HUES48 (cell line): ENCODE measurements around the gene OSBPL9.
"Not testable (repeated sequence)": the region's sequence is repeated elsewhere in the genome, so short reads cannot be mapped to it uniquely, and the experiment has no call there.

ENCODE experiments used
- H3K27ac ChIP-seq: one replicate; pipeline ENCODE4 v1.7.0; 2013; ENCODE audit warnings: low read depth, low read length, inconsistent platforms
- H3K27me3 ChIP-seq: 2 replicates; pipeline ENCODE4 v1.6.1; 2013; ENCODE audit warnings: mild to moderate bottlenecking, low read length; ENCODE audit not compliant: control insufficient read depth, insufficient read depth
- H3K36me3 ChIP-seq: 2 replicates; pipeline ENCODE4 v1.6.1; 2013; ENCODE audit warnings: low read length; ENCODE audit not compliant: control insufficient read depth, insufficient read depth
- H3K4me1 ChIP-seq: 2 replicates; pipeline ENCODE4 v1.6.1; 2013; ENCODE audit warnings: mild to moderate bottlenecking, low read length; ENCODE audit not compliant: control insufficient read depth, insufficient read depth
- H3K4me3 ChIP-seq: 2 replicates; pipeline ENCODE4 v1.5.1; 2013; ENCODE audit warnings: mild to moderate bottlenecking, low read depth, low read length
- H3K9ac ChIP-seq: 2 replicates; pipeline ENCODE4 v1.6.1; 2013; ENCODE audit warnings: mild to moderate bottlenecking, low read depth, low read length, moderate library complexity
- H3K9me3 ChIP-seq: 2 replicates; pipeline ENCODE4 v1.6.1; 2013; ENCODE audit warnings: low read length; ENCODE audit not compliant: control insufficient read depth, insufficient read depth

Gene OSBPL9

DNA sequence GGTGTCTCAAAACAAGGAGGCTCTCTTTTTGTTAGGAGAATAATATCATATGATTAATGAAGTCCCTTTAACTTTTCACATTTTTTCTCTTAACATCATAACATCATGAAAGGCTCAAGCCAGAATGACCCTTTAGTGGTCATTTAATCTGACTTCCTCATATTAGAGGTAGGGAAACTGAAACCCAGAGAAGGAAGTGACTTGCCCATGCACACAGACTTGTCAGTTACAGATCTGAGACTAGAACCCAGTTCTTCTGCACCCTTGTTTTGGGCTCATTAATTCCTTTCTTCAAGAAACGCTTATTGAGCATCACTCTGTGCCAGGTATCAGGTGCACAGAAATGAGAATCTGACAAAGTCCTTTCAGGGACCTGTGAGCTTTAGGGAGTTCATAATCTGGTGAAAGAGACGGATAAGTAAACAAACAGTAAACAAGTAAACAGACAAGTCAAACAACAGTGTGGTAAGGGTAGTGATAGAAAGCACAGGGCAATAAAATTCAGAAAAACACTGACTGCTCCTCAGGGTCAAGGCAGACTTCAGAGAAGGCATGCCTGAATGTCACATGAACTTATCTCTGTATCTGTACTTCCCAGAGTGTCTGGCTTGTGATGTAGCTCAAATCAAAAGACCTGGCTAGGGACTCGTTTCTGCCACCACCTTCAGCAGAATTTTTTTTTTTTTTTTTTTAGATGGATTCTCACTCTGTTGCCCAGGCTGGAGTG lies 38.3 kb upstream of the OSBPL9 start:
- H3K36me3 ChIP-seq: no peaks in the 10 kb centered on the region
- no peak overlapping the region for H3K27ac ChIP-seq
- no peak overlapping the region for H3K4me3 ChIP-seq
- no peak overlapping the region for H3K9ac ChIP-seq
- H3K9me3 ChIP-seq: no peaks in the 10 kb centered on the region
- no peaks in the 10 kb centered on the region for H3K27me3 ChIP-seq
- no peaks in the 10 kb centered on the region for H3K4me1 ChIP-seq

DNA sequence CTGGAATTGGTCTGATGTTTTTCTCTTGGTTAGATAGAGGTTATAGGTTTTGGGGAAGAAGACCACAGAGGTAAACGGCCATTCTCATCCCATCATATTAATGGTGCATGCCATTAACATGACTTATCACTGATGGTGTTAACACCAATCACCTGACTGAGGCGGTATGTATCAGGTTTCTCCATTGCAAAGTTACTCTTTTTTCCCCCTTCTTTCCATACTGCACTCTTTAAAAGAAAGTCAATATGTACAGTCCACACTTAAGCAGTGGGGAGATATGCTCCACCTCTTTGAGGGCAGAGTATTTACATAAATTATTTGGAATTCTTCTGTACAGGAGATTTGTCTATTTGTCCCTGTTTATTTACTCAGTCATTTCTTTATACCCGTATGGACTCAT lies 35.7 kb upstream of the OSBPL9 start:
- no peaks in the 10 kb centered on the region for H3K4me1 ChIP-seq
- no peak overlapping the region for H3K27ac ChIP-seq
- H3K9me3 ChIP-seq: no peaks in the 10 kb centered on the region

DNA sequence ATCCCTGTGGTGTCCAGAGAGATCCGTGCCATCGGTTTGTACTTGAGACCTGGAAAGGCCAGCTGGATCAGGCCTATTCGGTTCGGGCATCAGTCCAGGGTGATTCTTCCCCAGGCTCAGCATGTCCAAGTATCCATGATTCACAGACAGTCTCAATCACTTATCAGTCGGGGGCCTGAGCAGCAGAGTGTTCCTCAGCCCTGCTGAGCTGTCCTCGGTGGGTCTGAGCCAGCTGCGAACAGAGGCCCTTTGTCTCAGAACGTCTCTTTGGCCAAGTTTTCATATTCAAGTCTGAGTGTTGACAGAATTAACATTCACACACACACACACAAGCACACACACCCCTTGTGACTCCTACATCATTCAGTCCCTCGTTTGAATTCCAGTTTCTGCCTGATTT lies 33.4 kb upstream of the OSBPL9 start:
- Histone ChIP-seq H3K4me1 (no peaks in the 10 kb centered on the region), H3K27me3 (no peaks in the 10 kb centered on the region), H3K36me3 (no peaks in the 10 kb centered on the region), H3K9ac (no peak overlapping the region), H3K4me3 (no peak overlapping the region), H3K9me3 (no peaks in the 10 kb centered on the region), H3K27ac (no peak overlapping the region)

More for the DNA sequence above, 35.7 kb upstream of the OSBPL9 start:
- Histone ChIP-seq H3K27me3 (no peaks in the 10 kb centered on the region), H3K36me3 (no peaks in the 10 kb centered on the region), H3K4me3 (no peak overlapping the region), H3K9ac (no peak overlapping the region)

DNA sequence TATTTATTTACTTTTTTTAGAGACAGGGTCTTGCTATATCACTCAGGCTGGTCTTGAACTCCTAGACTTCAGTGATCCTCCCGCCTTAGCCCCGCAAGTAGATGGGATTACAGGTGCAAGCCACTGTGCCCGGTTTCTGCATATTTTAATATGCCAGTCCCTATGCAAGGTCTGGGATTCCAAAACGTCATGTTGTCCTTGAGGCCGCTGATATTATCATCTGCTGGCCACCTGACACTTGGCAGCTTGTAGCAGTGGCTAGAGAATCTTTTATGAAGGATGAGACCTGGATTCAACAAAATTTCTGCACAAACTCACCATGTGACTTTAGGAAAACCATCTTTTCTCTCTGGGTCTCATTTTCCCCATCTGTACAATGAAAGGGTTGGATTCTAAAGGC lies 32.9 kb upstream of the OSBPL9 start:
- H3K27ac ChIP-seq: no peak overlapping the region
- H3K27me3 ChIP-seq: no peaks in the 10 kb centered on the region
- H3K4me3 ChIP-seq: no peak overlapping the region
- no peak overlapping the region for H3K9ac ChIP-seq
- H3K9me3 ChIP-seq: no peaks in the 10 kb centered on the region
- no peaks in the 10 kb centered on the region for H3K4me1 ChIP-seq
- H3K36me3 ChIP-seq: no peaks in the 10 kb centered on the region

DNA sequence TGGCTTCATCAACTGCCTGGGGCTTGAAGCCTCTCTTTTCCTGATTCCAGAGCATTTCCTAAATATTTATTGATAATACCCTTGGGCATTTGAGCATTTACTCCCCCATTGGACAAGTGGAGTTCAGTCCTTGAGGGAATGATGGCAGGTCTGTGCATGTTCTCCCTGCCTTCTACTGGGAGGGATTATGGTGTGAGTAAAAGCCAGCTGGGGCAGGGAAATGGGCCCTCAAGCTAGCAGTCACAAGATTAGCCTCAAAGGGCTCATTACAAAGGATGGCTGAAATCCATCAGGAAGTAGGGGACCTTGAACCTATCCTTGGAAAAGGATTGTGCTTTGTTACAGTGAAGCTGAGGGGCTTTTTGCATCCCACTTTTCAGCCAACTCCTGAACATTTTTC lies 24.2 kb upstream of the OSBPL9 start:
- no peaks in the 10 kb centered on the region for H3K36me3 ChIP-seq
- no peaks in the 10 kb centered on the region for H3K27me3 ChIP-seq
- H3K4me3 ChIP-seq: no peak overlapping the region
- H3K9ac ChIP-seq: no peak overlapping the region
- H3K4me1 ChIP-seq: no peaks in the 10 kb centered on the region
- H3K27ac ChIP-seq: no peak overlapping the region
- no peaks in the 10 kb centered on the region for H3K9me3 ChIP-seq

DNA sequence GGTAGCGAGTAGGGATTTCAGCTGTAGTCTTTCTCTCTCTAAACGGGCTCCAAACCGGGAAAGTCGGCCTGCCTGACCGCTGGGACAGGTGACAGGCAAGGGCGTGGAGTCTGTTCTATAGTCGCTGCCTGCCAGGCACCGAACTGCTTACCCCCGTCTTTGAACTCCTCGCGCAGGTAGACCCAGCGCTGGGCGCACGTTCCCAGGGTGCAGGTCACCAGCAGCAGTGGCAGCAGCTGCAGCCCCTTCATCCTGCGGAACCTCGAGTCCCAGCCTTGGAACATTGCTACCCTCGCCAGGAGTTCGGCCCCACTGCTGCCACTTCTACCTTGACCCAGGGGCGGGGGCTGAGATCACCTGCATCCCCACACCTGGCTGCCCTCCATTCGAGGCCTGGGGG lies 22.2 kb upstream of the OSBPL9 start:
- Histone ChIP-seq H3K9me3 (no peaks in the 10 kb centered on the region), H3K4me3 (no peak overlapping the region), H3K27me3 (no peaks in the 10 kb centered on the region), H3K36me3 (no peaks in the 10 kb centered on the region), H3K9ac (no peak overlapping the region), H3K27ac (no peak overlapping the region), H3K4me1 (no peaks in the 10 kb centered on the region)

DNA sequence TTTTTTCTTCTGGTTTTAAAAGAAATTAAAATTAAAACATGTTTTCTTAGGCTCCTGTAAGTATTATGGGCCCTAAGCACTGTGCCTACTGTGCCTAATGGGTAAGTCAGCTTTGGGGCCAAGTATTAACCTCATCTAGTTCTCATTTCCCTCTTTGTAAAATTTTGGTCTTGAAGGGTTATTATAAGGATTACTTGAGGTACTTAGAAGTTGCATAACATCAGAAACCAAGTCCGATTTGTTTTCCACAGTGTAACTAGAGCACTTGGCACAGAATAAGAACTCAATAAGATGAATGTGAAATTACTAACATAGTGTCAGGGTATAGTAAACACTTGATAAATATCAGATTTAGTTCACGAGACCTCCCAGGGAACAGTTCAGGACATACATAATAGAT lies 16.4 kb upstream of the OSBPL9 start:
- no peaks in the 10 kb centered on the region for H3K4me1 ChIP-seq
- H3K27ac ChIP-seq: no peak overlapping the region
- H3K36me3 ChIP-seq: no peaks in the 10 kb centered on the region
- H3K9ac ChIP-seq: no peak overlapping the region
- H3K9me3 ChIP-seq: no peaks in the 10 kb centered on the region
- no peak overlapping the region for H3K4me3 ChIP-seq
- no peaks in the 10 kb centered on the region for H3K27me3 ChIP-seq

DNA sequence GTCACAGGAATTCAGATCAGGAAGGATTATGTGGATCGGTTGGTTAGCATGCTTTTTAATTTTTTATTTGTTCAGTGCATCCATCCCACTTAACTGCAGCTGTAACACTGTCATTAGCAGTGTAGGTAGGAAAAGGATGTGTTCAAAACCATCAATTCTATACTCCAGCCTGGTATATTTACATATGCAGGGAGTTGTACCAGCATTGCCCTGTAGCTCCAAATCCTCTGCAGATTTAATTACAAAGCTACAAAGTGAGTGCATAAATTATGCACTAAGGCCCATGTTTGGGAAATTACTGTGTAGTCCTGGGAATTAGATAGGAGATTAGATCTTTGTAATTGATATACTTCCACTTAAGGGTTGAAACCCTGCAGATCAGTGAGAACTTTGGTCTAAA lies 15.9 kb upstream of the OSBPL9 start:
- no peaks in the 10 kb centered on the region for H3K9me3 ChIP-seq
- H3K27ac ChIP-seq: no peak overlapping the region
- no peaks in the 10 kb centered on the region for H3K36me3 ChIP-seq
- no peak overlapping the region for H3K9ac ChIP-seq
- H3K27me3 ChIP-seq: no peaks in the 10 kb centered on the region
- H3K4me3 ChIP-seq: no peak overlapping the region
- H3K4me1 ChIP-seq: no peaks in the 10 kb centered on the region

DNA sequence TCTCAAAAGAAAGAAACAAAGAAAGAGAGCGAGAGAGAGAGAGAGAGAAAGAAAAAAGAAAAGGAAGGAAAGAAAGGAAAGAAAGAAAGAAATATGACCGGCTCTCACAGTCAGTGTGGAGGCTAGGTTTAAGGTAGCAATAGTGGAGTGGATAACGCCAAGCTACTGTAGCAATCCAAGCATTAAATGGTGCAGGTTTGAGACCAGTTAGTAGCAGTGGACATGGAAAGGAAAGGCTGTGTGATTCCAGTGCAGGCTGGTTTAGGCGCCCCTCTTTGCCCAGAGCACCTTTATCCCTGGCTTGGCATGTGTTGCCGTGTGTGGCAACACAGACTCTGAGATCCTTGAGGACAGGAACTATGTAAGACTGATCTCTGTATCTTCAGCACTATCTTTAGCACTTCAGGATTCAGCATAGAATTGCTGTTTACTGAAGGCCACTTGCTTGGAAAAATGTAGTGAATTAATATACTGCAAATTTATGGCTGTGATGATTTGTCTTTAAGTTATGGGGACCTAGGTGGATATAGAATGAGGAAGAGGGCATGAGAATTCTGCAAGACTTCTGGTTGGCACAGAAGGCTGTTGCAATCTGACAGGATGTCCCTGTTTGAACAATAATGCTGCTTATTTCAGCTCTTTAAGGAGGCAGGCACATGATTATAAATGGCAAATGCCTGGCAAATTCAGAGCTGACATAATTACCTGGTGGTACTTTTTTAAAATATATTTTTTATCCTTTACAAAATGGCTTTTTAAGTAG lies 10.8 kb upstream of the OSBPL9 start:
- Histone ChIP-seq H3K4me3 (no peak overlapping the region), H3K9me3 (no peaks in the 10 kb centered on the region), H3K4me1 (no peaks in the 10 kb centered on the region), H3K27me3 (no peaks in the 10 kb centered on the region), H3K36me3 (no peaks in the 10 kb centered on the region), H3K27ac (no peak overlapping the region), H3K9ac (no peak overlapping the region)

DNA sequence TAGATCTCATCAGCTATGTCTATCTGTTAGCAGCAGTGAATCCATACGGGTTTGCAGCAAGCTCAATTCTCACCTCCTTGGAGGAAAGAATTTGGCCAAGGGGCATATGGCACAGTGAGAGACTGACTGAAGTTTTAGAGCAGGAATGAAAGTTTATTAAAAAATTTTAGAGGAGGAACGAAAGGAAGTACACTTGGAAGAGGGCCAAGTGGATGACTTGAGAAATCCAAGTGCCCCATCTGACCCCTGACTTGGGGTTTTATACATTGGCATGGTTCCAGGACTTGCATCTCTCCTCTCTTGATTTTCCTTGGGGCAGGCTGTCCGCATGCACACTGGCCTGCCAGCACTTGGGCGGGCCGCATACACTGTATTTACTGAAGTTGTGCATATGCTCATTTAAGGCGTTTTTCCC lies 9.2 kb upstream of the OSBPL9 start:
- H3K27ac ChIP-seq: no peak overlapping the region

DNA sequence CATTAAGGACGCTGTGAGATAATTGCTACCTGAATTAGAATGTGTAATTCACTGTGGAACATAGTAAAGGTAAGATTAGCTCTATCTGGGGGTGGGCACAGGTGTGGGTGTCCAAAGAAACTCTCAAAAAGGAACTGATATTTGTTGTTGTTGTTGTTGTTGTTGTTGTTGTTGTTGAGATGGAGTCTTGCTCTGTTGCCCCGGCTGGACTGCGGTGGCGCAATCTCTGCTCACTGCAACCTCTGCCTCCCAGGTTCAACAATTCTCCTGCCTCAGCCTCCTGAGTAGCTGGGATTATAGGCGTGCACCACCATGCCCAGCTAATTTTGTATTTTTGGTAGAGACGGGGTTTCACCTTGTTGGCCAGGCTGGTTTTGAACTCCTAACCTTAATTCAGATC lies 6.8 kb upstream of the OSBPL9 start:
- H3K9ac ChIP-seq, H3K27me3 ChIP-seq, H3K27ac ChIP-seq, H3K9me3 ChIP-seq, H3K4me1 ChIP-seq, H3K36me3 ChIP-seq, H3K4me3 ChIP-seq: not testable (repeated sequence)

More for the DNA sequence above, 9.2 kb upstream of the OSBPL9 start:
- Histone ChIP-seq H3K9me3 (no peaks in the 10 kb centered on the region), H3K9ac (no peak overlapping the region), H3K36me3 (no peaks in the 10 kb centered on the region), H3K4me1 (no peaks in the 10 kb centered on the region), H3K4me3 (no peak overlapping the region), H3K27me3 (no peaks in the 10 kb centered on the region)
